ENCODE data around the gene TBC1D10A.

GRCh38 chr22:30315962-30316576 is 10.7 kb downstream of the TBC1D10A start:
- no peak for TF ChIP-seq CTCF (conservative IDR thresholded peaks at IDR 0.05)
- no peak for TF ChIP-seq EZH2 (IDR thresholded peaks at IDR 0.05; ENCODE audit: low read depth)

All from PC-9 (cell line).